Measurements from ENCODE around the gene B4GALNT4.

B4GALNT4 gene

DNA sequence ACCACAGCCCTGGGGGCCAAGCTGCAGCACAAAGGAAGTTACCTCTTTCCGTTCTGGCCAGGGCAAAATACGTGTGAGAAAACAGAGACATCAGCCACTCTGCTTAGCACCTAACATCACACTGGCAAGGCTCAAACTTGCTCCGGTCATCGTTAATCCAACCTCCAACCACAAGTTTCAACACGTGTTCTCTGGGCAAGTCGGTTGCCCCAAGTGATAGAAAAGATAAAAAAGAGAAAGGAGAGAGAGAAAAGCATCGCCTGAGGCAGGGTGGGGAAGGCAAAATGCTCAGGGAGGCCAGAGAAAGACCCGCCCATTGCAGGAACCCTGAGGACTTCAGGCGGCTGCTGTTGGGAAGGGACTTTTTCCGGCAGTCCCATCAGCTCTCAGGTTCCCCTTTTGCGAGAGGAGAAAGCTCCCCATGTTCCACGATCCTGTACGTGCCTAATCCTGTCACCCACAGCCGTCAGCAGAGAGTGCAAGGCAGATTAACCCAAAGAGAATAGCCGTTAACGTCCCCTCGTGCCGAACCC, 18.5 kb upstream of the B4GALNT4 start:
- no peak for TF ChIP-seq CTCF (IDR thresholded peaks at IDR 0.05; ENCODE audit: low read depth, low read length, missing control alignments)
- H3K4me3 ChIP-seq (replicated peaks; ENCODE audit: low read depth, low read length), result no peak overlapping the region
- DNase-seq (ENCODE audit: extremely low read depth, low read depth), result no peak

DNA sequence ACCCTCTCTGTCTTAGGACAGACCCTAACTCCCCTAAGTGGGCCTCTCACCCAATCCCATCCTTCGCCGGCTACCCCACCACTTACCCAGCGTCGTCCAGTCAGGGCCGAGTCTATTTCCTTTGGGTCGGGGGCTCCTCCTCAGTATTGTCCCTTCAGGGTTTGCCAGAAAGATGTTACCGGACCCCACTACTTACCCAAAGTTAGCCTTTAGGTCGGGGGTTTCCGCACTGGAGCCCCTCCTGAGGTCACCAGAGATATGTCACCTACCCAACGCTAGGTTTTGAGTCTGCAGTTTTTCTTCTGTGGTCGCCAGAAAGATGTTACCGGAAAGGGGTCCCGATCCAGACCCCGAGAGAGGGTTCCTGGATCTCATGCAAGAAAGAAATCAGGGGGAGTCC, 17.9 kb upstream of the B4GALNT4 start:
- no peak for TF ChIP-seq CTCF (IDR thresholded peaks at IDR 0.05; ENCODE audit: low read depth, low read length, missing control alignments)
- H3K4me3 ChIP-seq (replicated peaks; ENCODE audit: low read depth, low read length), result no peak overlapping the region
- no peak for DNase-seq (ENCODE audit: extremely low read depth, low read depth)

- H3K4me3 ChIP-seq (replicated peaks; ENCODE audit: low read depth, low read length), result no peak overlapping the region
- no peak for TF ChIP-seq CTCF (IDR thresholded peaks at IDR 0.05; ENCODE audit: low read depth, low read length, missing control alignments)
- DNase-seq (ENCODE audit: extremely low read depth, low read depth), result no peak
Observed at GRCh38 chr11:352456-353031, 16.8 kb upstream of the B4GALNT4 start.

DNA sequence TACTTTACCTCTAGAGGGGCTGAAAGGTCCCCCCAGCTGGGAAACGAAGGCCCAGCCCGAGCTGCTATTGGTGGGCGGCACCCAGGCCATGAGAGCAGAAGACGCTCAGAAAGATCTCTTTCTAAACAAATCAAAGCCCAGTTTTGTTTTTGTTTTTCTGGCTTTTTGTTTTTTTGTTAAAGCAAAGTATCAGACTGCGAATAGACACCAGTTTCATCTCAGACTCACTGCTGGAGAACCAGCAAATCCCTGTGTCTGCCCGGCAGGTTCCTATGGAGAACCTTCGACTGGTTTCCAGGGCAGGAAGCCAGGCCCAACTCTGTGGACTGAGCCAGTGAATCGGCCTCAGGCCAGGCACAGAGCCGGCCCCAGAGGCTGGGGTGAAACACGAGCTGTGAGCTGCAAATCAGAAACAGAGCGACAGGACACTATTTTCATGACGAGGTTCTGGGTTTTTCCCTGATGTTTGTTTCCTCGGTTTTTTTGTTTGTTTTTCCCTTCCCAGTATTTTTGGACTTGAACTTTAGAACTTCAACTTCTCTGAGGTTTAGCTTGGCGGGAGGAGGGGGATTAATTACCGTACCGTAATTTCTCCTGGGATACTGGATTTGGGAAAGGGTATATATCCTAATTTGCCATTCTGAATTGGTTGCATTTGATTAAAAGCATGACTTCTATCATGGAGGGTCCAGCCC, 16.0 kb upstream of the B4GALNT4 start:
- TF ChIP-seq CTCF (IDR thresholded peaks at IDR 0.05; ENCODE audit: low read depth, low read length, missing control alignments), result no peak
- no peak overlapping the region for H3K4me3 ChIP-seq (replicated peaks; ENCODE audit: low read depth, low read length)
- peak; percentile 54 for DNase-seq (ENCODE audit: extremely low read depth, low read depth)

GRCh38 chr11:355581-356458, 13.5 kb upstream of the B4GALNT4 start:
- DNase-seq (ENCODE audit: extremely low read depth, low read depth), result peak; percentile 77
- TF ChIP-seq CTCF (IDR thresholded peaks at IDR 0.05; ENCODE audit: low read depth, low read length, missing control alignments), result no peak
- H3K4me3 ChIP-seq (replicated peaks; ENCODE audit: low read depth, low read length), result peak overlapping the region; percentile 28

- DNase-seq (ENCODE audit: extremely low read depth, low read depth), result no peak
- no peak for TF ChIP-seq CTCF (IDR thresholded peaks at IDR 0.05; ENCODE audit: low read depth, low read length, missing control alignments)
- no peak overlapping the region for H3K4me3 ChIP-seq (replicated peaks; ENCODE audit: low read depth, low read length)
Observed at GRCh38 chr11:356610-357009, 12.7 kb upstream of the B4GALNT4 start.
